Embryonic facial prominence (tissue), 1 donor: Measurements from ENCODE around the gene TWIST2.

ENCODE experiments used
- DNase-seq: peaks from one replicate; pipeline ENCODE4 v3.0.0-alpha.2; 2016; ENCODE audit errors: extremely low spot score

Gene TWIST2

GRCh38 chr2:238838786-238839327 lies 9.0 kb upstream of the TWIST2 start:
- no peak for DNase-seq

- DNase-seq, result no peak
Measured at GRCh38 chr2:238839428-238839827, 8.5 kb upstream of the TWIST2 start.

DNA sequence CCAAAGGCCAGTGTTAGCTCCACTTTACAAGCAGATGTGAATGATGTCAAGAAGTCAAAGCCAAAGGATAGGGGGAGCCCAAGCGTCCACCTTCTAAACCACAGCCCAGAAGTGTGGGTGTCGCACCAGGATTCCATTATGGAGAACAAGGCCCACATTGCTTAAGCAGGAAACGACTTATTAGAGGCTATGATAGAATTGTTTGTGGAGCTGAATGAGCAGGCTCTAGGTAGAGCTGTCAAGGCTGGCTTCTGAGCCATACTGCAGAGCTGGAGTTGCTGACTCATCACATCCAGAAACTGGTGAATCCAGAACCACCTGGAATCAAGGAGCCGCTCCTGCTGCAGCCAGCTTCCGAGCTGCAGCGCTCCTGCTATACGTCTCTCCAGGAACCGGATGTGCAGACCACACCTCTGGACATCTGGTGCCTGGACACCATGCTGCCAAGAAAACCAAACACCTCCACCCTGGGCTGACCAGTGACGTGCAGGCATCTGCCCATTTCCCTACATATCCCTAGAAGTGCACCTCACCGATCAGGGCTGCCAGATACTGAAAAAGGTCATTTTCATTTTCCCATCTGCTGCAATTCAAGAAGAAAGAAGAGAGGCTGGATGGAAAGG lies 6.2 kb upstream of the TWIST2 start:
- DNase-seq, result no peak

DNA sequence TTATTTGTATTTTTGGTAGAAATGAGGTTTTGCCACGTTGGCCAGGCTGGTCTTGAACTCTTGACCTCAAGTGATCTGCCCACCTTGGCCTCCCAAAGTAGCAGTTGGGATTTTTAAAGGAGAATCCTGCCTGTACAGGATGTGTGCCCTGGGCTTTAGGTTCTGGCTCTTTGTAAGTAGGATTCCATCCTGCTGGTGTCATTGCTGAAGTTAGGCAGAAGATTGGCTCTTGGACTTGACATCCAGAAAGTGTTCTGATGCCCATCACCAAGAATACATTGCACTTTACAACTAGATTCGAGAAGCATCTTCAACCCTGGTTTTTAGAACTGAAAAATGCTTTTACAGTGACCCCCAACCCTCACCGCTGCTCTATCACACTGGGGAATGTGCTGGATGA lies 4.4 kb upstream of the TWIST2 start:
- DNase-seq, result no peak

DNA sequence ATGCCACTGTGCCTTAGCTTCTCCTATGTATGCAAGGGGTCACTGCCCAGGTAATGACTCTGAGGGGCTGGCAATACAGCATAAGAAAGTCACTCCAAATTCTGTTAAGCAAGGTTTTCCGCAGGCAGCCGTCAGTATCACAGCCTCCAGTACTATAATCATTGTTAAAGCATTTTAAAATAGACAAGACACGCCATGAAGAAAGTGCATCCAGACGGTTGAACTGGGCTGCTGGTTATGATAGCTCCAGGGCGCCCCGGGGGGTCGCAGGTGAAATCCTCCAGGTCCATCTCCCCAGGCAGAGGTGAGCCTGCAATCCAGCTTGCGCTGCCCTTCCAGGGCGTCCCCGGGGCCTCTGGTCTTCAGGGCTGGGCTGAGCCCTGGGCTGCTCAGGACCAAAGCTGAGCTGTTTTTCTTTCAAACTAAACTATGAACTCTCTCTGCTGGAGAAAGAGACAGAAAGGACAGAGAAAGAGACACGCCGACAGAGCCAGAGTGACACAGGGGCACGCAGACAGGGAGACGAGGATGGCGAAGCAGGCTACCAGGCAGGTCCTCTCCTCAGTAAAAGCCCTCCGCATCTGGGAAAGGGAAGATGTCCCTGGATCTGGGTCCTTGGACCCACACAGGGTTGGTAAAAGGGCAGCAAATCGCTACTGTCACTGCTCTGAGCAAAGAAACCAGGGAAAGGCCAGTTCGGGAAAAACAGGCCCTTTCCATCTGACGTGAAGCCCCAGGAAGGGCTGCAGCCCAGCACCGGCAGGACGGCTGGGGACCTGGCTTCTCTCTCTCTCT lies 2.1 kb upstream of the TWIST2 start:
- no peak for DNase-seq

DNA sequence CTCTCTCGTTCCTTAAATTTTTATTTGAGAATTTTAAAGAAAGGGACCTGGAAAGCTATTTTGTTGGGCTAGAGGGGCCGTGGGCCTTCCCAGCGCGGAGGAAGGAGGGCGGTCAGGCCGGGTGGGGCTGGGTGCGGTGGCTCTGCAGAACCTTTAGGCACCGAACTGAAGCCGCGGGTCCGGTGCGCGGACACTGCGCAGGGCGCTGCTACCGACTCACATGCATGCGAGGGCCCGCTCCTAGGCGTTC lies 1.6 kb upstream of the TWIST2 start:
- no peak for DNase-seq

- no peak for DNase-seq
Measured at GRCh38 chr2:238846628-238847418, 1.1 kb upstream of the TWIST2 start.

- no peak for DNase-seq
Measured at GRCh38 chr2:238847419-238847801, 475 bp upstream of the TWIST2 start.

- no peak for DNase-seq
Measured at GRCh38 chr2:238848691-238848975, 748 bp downstream of the TWIST2 start.

DNA sequence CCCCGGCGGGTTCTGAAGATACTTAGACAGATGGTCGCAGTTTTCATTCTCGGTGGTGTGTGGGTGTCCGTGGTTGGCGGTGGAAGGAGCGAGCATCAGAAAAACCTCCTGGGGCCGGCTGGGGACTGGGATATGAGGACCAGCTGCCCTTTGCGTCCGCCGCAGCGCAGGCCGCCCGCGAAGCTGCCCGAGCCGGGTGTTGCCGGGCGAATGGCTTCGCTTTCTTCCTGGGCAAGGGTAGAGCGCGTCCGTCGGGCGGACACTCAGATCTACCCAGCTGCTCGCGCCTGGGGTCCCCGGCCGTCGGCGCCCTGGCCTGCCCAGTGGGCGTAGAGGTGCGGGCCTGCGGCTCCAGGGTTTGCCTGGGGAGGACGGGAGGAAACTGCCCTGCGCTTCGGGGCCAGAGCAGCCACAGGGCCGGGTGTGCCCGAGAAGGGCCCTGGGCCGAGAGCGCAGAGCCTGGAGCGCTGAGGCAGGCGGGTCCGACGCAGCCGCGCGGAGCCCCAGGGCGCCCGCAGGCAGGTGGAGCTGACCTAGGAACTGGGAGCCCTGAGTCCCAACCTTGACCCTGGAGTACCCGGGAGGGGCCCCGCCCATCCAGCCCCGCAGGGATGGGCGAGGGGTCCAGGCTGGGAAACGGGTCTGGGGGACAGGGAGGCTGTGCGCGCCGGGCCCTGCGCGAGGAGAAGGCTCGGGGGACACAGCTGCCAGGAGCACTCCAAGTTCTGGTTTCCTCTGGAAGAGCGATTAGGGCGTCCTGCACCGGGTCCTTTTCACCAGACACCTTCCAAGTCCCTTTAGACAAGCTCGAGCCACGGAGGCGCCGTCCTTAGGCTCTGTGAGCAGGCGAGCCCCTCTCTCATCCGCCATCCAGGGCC lies 1.3 kb downstream of the TWIST2 start:
- no peak for DNase-seq

GRCh38 chr2:238850091-238850490 lies 2.2 kb downstream of the TWIST2 start:
- DNase-seq, result no peak

DNA sequence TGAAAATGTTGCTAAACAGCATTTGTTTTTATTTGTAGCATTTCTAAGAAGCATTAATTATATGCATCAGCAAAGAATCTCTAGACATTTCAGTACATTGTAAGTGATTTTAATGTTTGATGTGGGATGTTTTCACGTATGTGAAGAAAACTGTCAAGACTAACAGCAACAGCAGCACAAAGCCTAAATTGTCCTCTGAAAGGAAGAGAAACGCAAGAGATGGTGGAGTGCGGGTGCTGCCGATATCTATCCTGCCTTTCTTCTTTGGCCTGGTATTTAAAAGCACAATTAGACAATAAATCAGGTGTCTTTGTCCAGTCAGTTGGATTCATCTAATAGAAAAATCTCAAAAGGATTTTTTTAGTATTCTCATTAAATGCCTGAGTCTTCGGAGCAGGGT lies 3.1 kb downstream of the TWIST2 start:
- DNase-seq, result no peak

- no peak for DNase-seq
Measured at GRCh38 chr2:238851761-238852160, 3.9 kb downstream of the TWIST2 start.

GRCh38 chr2:238852206-238852869 lies 4.5 kb downstream of the TWIST2 start:
- DNase-seq, result no peak

GRCh38 chr2:238853218-238853617 lies 5.3 kb downstream of the TWIST2 start:
- no peak for DNase-seq

GRCh38 chr2:238853721-238854120 lies 5.8 kb downstream of the TWIST2 start:
- no peak for DNase-seq

DNA sequence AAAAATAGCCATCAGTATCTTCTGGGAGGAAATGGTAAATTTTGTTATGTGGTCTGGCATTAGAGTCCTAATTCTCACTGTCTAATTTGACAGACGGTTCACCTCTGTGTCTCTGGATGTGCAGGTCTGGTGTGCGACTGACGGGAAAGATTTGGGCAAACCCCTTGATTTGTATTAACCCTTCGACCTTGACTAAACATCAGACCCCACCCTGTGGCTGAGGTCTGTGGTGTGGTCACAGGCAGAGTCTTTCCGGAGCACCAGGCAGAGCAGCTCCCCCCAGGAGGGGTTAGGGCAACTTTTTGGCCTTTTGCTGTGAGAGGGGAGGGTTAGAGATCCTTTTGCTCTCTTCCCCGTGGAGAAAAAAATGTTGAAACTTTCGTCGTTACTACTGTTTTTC lies 6.4 kb downstream of the TWIST2 start:
- DNase-seq, result no peak

DNA sequence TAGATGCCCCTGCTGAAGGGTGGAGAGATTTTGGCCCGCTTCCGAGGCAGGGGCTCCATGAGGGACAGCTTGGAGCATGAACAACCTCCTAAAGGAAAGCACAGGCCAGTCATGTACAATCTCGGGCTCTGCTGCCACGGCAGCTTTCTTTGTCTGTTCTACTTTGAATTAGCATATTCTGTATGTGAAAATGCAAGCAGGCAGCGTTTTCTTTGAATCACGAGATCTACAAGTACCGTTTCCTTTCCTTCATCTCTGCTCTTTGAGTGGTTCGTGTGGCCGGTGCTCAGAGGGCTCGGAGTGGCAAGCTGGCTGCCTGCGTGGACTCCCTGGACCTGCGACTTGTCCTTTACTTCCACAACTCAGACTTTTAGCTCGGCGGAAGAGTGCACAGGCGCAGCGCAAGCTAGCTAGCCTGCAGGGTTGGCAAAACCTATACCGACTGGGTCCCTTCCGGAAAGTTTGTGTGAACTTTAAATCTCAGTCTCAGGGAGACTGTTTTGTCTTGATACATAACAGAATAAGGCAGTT lies 6.9 kb downstream of the TWIST2 start:
- no peak for DNase-seq

- DNase-seq, result no peak
Measured at GRCh38 chr2:238855299-238855698, 7.4 kb downstream of the TWIST2 start.

DNA sequence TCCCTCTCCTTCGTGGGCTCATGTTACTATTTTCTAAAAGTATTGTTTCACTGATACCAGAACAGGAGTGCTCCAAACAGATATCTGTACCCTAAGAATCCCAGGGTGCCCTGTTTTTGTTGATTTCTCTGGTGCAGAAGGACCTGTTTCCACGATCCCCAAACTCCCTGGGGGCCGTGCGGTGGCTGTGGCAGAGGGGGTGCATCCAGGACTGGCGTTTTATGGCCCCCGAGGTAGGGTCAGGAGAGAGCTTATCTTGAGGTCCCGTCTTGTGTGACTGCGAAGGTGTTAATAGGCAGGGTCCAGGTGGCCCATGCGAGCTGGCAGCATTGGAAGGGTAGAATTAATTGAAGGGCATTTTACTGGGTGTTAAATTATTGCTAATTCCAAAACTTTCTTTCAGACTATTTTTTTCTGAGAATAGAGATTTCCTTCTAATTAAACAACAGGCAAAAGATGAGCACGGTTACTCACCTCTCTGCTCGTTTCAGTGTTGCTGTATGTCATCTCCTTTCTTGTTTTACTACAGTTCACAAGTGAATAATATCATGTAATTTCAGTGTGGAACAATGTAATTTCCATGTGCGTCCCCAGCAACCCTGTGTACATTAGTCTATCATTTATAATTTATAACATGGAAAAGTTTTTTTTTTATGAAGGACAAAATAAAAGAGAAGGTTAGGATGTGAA lies 8.2 kb downstream of the TWIST2 start:
- no peak for DNase-seq
